EH (cell line): ENCODE measurements around the gene BLOC1S1.

ENCODE experiments used
- DNase-seq: peaks from one replicate; pipeline ENCODE4 v3.0.0-alpha.2; 2015; ENCODE audit warnings: low read depth

The BLOC1S1 gene

GRCh38 chr12:55728186-55728938 lies 12.5 kb downstream of the BLOC1S1 start:
- peak; percentile 76 for DNase-seq

DNA sequence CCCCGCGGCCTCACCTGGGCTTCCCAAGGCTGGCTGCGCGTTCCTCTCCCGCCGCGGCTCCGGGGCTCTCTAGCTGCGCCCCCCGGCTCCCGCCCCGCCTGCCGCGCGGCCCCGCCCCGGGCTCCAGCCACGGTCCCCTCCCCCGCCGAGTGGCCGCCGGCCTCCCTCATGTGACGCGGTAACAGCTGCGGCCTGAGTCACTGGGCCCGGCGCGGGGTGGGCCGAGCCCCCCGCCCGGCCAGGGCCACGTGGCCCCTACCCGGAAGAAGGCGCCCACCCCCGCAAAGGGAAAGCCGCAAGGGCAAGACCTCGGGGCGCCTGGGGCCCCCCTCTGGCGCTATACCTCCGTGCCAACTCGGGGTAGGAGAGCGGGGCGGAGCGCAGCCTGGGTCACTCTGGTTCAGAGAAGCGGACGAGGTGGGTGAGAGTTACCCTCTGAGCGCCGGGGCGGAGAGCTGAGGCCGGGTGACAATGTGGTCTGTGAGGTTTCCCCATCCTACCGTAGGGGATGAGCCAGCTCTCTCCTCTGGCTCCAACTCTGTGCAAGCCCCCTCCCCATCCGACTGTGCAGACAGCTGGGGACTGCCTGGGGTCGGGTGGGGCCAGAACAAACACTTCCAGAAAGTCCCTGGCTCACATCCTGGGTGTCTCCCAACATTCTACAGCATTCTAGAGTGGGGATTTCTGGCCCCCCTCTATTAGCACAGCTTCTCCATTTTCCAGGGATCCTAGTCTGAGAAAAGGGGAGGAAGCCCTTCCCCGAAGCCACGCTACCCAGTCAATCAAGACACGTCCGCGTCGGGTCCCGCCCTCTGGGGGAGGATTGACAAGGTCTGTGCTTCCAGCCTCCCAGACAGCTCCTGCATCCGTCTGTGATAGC lies 13.3 kb downstream of the BLOC1S1 start, which contains the start of gene CD63:
Gene CD63, minus strand, starts transcription at position 71 of the 880 bp plus-strand sequence. CDS start 668 bp downstream, outside the sequence.
- peak; percentile 96 for DNase-seq

GRCh38 chr12:55729819-55730818 lies 14.3 kb downstream of the BLOC1S1 start:
- peak; percentile 78 for DNase-seq

- DNase-seq, result no peak
Measured at GRCh38 chr12:55732288-55732687, 16.4 kb downstream of the BLOC1S1 start.

DNA sequence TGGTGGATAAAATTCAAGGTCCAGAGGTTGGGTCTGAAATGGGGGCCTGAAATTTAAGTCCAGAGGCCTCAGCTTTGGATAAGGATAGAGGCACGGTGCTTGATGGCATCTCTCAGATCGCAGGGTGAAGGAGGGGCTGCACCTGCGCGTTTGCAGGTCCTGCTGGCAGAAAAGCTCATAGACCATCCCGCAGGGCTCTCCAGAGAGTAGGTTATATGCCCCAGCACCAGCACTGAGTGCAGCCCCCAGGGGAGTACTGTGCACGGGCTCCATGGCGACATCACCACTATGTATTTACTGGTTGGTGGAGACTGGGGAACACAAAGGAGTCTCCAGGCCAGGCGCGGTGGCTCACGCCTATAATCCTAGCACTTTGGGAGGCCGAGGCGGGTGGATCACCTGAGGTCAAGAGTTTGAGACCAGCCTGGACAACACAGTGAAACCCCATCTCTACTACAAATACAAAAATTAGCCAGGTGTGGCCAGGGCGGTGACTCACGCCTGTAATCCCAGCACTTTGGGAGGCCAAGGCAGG lies 17.2 kb downstream of the BLOC1S1 start:
- DNase-seq, result no peak

DNA sequence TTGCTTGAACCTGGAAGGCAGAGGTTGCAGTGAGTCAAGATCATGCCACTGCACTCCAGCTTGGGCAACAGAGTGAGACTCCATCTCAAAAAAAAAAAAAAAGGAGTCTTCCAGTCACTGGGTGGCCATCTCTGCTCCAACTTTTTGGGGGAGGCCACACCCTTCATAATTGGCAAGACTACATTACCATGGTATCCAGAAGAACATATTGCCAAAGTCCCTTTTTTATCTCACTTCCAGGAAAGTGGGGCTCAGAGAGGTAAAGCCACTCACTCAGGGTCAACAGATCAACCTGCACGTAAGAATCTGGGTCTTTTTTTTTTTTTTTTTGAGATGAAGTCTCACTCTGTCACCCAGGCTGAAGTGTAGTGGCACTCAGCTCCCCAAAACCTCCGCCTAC lies 18.0 kb downstream of the BLOC1S1 start:
- DNase-seq, result no peak

DNA sequence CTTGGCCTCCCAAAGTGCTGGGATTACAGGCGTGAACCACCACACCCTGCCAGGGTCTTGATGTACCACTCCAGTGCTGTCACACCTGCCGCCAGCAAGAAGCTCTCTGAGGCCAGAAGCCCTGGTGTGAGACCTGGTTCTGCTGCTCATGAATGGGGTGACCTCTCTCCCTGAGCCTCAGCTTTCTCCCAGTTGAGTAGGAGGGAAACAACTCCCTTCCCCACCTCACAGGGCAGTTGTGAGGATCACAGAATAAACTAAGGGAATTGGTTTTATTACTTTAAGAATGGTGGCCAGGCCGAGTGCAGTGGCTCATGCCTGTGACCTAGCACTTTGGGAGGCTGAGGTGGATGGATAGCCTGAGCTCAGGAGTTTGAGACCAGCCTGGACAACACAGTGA lies 18.7 kb downstream of the BLOC1S1 start:
- no peak for DNase-seq

DNA sequence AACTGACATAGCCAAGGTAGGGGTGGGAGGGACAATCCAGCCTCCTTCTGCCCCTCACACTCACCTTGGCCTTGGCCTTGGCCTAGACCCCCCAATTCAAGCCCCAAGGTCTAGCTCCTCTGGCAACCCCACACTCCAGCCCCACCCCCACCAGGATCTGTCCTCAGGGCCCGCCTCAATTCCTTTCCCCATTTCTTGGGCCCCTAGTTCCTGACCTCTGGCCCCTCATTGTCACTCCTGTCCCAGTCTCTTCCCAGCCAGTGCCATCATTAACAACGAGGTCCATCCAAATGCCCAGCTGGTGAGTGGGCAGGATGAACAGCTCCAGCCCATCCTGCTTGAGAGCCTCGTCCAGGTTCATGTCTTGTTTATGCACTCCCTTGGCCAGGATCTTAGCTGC lies 20.2 kb downstream of the BLOC1S1 start:
- DNase-seq, result no peak

GRCh38 chr12:55736780-55737580 lies 21.1 kb downstream of the BLOC1S1 start:
- DNase-seq, result peak; percentile 73

- no peak for DNase-seq
Measured at GRCh38 chr12:55737581-55738122, 21.8 kb downstream of the BLOC1S1 start.

- DNase-seq, result peak; percentile 86
Measured at GRCh38 chr12:55738123-55739024, 22.5 kb downstream of the BLOC1S1 start.

DNA sequence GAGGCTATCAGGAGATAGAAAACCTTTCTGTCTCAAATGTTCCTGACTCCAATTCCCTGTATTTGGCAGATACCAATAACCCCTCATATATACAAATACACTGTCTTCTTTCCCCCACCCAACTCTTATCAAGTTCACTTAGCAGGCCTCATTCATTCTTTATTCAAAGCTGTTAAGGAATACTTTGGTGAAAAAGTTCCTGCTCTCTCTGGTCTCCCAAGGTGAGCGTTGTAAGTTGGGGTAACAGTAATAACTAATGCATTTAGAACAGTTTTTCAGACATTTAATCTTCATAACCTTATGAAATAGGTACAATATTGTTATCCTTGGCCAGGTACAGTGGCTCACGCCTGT lies 23.2 kb downstream of the BLOC1S1 start:
- DNase-seq, result no peak

DNA sequence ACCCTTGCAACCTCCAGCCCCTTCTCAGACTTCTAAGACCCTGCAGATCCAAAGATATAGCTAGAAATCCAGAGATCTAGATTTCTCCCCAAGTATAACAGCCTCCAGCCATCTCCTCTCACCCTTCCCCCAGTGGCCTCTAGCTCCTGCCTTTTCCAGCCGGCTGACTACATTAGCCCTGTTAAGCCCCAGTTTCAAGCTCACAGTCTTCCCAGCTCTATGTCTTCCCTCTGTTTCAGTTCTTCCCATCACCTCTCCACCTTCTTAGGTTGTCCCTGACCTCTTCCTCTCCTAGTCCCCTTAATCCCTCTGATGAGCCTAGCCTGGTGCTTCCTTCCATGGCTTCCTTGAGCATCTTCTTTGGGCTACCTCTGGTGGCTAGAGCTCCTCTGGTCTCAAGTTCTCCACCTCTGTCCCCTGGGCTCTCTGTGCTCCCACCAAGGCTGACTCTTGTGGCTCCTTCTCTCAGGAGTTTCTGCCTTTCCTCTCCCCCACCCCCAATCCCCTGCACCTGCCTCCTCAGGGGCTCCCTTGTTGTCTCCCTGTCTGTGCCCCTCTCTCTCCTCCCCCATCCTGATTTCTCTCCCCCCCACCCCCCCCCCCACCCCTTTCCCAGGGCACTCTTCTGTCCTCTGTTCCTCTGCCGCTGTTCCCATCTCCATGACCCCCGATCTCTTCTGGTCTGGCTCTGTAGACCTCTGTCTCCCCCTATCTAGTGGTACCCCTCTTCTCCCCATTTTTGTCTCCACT lies 26.3 kb downstream of the BLOC1S1 start:
- DNase-seq, result no peak

DNA sequence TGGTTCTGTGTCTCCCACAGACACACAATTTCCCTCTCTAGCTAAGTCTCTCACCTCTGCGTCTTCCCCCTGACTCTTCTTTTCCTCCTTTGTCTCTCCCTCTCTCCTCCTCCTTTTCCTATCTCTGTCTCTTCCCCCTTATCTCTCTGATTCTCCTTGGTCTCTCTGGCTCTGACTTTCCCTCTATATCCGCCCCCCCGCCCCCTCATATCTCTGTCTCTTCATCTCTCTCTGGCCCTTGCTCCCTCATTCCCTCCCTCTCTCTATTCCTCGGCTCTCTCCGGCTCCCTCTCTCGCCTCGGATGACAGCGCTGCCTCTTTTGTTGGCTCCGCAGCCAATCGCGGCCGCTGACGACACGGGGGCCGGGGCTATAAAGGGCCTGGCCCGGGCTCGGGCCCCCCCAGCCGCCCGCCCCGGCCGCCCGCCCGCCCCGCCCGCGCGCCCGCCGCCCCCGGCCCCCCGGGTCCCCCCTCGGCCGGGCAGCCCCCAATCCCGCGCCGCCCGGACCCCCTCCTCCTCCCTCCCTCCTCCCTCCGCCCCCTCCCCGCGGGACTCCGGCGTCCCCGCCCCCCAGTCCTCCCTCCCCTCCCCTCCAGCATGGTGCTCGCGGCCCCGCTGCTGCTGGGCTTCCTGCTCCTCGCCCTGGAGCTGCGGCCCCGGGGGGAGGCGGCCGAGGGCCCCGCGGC lies 27.0 kb downstream of the BLOC1S1 start, which contains the start of gene GDF11:
Gene GDF11, plus strand, starts transcription at position 404 of the 687 bp plus-strand sequence. Its CDS starts 195 bp downstream, at position 599.
- DNase-seq, result peak; percentile 81

- DNase-seq, result peak; percentile 78
Measured at GRCh38 chr12:55743406-55744339, 27.8 kb downstream of the BLOC1S1 start.

DNA sequence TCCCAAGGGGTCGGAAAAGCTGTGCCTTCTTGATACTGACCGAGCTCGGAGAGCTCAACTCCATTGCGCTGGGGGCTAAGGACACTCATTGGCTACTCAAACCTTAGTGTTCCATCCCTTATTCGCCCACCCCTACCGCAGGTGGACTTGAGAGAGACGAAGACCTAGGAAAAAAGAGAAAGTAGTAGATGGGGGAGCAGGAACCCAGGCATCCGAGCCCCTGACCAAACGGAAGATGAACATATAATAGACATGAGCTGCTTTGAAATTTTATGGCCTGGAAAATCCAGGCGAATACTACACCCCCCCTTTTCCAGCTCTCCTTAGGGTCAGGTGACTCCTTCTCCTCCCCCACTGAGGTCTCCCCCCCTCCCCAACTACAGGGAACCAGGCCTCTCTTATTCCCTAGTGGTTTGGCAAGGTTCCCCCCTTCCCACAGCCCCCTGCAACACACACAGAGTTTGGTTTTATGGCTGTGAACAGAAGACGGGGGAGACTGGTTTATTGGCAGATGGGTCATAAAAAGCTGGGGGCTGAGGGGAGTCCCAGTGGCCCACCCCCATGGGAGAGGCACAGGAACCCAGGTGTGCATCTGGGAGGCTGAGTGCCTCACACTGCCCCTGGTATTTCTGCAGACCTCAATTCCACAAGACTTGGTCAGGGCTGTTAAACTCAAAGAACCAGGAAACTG lies 28.6 kb downstream of the BLOC1S1 start:
- DNase-seq, result no peak
